HT-29 (cell line): ENCODE measurements around the gene PHLDB2. TPM values are rescaled to one million over a fixed set of nuclear protein-coding genes. Genes with fewer than 3 reads are reported as not detected.

ENCODE experiments used
- DNase-seq: peaks from one replicate; pipeline ENCODE4 v3.0.0-alpha.2; 2015; ENCODE audit warnings: low spot score
- total RNA-seq: library from RNA; depleted of rRNA; stranded (reverse); fragments of >200 nt; shearing (Covaris generic); gene quantifications from 2 replicates; pipeline ENCODE4 v1.2.3, GENCODE V29; 2014

PHLDB2 gene
- total RNA-seq, 1 experiment from 2014 or later = not detected

DNA sequence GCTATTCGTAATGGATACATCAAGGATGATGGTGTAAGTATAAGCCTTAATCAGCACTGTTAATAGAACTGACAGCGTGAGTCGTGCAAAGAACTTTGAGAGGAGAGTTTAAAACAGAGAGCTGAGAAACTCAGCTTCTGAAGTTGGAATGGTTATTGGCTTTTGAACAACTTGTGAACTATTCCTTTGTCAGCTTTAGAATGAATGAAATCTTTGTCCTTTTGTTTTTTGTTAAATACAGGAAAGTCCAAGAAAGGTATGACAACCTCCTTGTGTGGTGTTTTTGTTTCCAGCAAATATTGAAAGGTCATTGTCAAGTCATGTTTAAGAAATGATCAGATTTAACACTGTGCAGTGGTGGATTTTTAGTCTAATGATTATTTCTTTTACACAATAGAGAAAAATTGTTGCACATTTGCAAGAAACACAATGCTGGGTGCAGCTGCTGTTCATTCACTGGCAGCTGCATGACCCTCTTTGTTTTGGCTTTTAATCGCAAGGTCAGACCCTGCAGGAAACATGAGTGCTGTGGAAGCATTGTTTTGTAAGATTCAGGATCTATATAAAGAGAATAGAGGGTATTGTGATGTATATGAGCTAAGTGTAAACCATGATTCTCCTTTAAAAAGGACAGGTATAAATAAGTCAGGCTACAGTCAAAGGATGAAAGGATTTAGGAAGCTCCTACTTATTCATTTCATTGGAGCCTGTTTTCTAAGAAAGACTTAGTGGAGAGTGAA lies 98.1 kb downstream of the PHLDB2 start:
- no peak for DNase-seq

DNA sequence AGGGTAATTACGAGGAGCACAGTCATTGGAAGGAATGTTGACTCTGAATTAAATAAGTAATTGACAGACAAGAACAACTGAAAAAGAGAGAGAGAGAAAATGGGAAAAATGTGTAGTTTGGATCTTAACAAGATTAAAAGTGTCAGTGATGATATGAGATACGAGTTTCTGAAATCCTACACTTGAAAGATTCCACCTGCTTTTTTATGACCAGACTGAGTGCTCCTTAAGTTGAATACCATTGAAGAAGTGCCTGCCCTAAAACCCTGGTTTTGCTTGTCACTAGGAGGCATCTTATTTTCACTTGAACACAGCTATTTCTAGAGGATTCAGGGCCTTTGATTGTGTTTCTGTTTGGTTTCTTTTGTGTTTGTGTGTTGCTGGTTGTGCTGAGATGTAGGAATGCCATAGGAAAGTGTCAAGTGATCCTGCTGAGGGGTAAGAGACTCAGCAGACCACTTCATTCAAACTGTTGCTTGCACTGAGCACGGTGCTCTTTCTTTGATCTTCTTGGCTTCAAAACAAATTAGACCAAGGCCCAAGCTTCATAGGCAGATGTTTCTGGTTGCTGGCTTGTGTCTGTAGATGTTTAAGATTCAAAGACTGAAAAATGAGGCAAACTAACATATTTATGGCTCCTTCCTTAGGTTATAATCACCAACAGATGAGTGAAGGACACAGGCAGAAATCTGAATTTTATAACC lies 102.5 kb downstream of the PHLDB2 start:
- no peak for DNase-seq

DNA sequence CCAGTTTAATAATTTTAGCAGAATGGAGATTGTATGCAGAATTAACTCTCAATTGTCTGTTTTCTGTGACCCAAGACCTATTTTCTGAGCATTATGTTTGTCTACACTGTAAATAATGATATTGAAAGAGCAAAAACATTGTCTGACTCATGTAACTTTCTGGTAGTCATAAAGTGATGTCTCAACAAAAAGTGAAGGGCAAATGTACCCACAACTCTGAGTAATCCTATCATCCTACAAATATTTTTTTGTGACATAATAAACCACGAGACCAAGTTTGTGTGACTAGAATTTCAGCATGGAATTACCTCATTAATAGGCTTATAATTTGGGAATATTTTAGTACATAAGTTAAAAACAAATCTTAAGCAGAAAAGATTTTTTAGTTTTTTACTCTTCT lies 104.4 kb downstream of the PHLDB2 start:
- DNase-seq = no peak

GRCh38 chr3:111965484-111965883 lies 106.4 kb downstream of the PHLDB2 start:
- no peak for DNase-seq

DNA sequence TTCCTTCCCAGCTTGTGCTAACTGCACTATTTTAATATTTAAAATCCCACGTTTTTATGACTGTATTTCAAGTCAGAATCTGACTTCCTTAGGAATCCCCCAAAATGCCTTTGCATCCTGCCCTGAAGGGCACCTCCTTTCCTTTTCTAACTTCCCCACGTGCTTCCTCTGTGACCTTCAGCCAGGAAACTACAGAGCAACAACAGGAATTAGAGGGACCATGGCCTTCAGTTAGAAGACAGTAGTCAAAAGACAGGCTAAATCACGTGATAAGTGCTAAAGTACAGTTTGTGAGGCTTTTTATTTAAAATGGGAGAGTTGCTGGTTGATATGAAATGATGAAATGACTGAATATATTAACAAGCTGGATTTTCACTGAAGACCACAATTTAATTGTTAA lies 108.0 kb downstream of the PHLDB2 start:
- peak; percentile 25 for DNase-seq

DNA sequence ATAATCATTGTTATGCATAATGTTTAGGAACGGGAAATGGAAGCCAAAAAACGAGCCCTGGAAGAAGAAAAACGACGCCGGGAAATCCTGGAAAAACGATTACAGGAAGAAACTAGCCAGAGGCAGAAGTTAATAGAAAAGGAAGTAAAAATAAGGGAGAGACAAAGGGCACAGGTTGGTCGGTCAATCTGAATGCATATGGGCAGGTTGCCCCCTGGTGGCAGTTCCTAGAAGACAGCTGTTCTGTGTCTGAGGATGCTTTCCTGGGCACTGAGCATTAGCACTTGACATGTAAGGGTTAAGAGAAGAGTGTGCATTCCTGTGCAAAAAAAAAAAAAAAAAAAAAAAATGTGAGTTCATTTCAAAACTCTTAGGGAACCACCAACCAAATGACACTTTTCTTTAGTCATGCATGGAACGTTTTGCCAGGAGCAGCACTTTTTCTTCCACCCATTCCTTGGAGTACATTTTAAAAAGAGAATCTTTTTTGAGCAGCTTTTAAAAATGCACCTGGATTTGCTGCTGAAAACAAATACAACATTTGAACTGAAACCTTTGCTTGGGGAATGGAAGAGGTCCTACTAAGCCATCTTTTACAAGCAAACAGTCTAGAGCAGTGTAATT lies 108.7 kb downstream of the PHLDB2 start:
- DNase-seq = peak; percentile 97

- no peak for DNase-seq
Observed at GRCh38 chr3:111968319-111969054, 109.4 kb downstream of the PHLDB2 start.

DNA sequence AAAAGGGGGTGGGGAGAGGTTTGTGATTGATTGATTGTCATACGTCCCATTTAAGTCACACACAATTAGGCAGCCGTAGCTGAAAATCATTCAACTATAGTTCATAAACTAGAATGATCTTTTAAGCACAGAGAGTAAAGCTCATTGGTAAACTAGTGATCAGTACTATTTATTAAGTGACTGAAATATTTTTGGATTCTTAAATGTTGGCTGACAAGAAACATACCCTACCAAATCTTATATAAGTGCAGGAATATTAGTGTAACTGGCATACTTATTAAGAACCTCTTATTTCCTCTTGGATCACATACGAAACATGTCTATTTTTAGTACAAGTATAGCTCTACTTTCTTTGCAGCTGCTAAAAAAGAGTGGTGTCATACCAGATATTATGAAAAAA lies 111.3 kb downstream of the PHLDB2 start:
- DNase-seq = no peak

DNA sequence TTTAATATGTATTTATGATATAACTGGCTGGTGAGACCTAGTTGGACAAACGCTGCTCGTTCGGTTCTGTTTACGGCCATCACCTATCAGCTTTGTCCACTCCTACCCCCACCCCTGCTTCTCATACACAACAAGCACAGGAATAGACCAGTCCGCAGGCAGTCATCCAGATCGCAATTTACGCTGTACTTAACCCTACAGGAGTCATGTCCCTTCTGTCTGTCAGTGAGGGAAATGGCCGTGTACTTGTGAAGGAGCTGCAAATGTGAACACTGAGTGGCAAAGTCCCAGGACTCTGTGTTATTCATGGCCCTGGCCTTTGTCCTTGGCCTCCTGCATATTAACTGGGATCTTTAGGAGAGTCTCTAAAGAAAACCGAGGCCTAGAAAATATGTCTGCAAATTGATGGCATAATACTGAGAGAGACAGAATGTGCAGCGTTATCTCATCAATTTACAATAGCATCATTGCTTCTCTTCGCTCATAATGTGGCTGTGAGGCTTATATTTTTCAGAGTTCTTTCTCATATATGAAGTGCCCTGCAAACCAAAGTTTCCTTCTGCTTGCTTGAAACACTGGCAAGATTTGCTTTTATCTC lies 112.6 kb downstream of the PHLDB2 start:
- no peak for DNase-seq

DNA sequence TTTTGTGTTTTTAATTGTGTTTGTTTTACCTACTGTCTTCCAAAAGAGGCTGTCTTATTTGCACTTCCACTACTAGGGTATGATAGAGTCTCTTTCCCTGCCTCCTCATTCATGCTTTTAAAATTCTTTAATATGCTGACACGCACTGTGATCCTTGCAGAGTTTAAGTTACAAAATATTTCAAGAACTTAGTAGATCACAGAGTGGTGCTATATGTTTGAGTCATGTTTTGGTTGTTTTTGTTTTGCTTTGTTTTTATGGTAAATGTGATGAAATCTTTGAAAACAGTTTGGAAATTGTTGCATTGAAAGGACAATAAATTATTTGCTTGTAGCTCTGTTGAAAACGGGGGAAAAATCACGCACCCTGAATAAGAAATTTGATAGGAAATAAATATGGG lies 113.8 kb downstream of the PHLDB2 start:
- no peak for DNase-seq

GRCh38 chr3:111975131-111975530 lies 116.1 kb downstream of the PHLDB2 start:
- no peak for DNase-seq

DNA sequence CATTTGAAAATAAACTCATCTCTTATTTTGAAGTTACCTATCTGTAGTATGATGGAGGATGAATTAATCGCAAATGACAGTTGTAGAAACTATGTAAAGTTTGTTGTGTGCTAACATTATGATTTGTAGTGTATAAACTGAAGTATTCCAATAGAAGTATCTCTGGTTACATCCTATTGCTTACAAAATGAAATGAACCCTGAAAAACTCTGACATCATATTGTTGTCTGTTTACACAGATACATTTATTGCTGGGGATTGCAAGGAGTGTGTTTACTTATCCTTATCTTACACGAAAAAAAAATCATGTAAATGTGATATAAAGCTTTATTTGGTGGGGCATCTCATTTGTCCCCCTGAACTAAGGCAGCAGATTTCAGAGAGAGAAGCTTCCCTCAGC lies 117.2 kb downstream of the PHLDB2 start:
- no peak for DNase-seq

DNA sequence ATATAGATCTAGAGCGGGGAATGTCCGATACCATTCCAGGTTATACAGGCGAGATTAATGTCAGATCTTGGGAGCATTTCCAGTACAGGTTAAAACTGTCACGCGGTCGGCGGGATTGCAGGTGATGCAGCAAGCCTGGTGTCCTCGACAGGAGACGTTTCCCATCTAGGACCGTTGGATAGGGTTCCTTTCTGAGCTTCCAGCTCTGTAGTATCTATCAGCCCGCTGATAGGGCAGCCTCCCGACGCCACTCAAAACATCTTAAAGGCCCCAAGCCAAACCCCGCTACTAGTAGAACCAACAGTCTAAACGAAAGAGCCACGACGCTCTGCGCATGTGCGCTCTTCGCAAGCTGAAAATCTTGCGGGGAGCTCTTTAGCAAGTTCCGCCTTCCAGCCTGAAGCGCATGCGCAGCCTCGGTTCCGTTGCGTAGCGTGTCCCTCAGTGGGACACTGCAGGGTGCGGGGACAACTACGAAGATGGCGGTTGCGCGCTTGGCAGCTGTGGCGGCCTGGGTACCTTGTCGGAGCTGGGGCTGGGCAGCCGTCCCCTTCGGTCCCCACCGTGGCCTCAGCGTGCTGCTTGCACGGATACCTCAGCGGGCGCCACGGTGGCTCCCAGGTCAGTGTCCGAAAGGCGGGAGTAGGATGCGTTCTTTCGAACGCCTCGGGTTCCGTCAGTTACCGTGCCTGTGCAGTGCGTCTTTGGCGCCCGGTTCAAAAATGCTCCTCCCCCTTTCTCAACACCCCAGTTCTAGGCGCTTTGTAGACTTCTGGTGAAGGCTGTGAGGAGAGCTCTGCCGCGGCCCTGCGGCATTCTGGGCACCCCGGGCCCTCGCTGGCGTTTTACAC lies 119.7 kb downstream of the PHLDB2 start, which contains the start of gene ABHD10:
Gene ABHD10, plus strand, starts transcription at position 444 of the 851 bp plus-strand sequence. Its CDS starts 36 bp downstream, at position 480.
- DNase-seq = peak; percentile 100

- DNase-seq = peak; percentile 50
Observed at GRCh38 chr3:111979434-111980038, 120.5 kb downstream of the PHLDB2 start.

DNA sequence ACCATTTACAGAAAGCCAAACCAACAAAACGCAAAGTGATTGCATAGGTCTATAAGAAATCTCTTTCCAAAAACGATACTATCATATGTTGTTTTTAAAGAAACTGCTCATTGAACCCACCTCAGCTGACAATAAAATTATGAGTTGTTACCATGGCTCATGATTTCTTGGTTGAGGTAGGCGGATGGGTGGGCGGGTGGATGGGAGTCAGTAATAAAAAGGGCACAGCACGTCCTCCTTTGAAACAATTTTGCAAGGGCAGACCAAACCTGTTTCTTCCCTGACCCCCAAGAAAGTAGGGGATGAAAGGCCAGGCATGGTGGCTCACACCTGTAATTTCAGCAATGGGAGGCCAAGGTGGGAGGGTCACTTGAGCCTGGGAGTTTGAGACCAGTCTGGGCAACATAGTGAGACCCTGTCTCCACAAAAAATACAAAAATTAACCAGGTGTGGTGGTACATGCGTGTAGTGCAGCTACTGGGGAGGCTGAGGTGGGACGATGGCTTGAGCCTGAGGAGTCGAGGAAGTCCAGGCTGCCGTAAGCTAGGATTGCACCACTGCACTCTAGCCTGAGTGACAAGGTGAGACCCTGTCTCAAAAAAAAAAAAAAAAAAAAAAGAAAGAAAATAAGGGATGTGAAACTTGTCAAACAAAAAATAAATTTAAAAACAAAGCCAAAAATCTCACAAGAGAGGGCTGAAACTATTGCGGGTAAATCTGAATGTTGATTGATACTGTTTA lies 121.8 kb downstream of the PHLDB2 start:
- DNase-seq = no peak

- DNase-seq = no peak
Observed at GRCh38 chr3:111981457-111981763, 122.3 kb downstream of the PHLDB2 start.

- DNase-seq = no peak
Observed at GRCh38 chr3:111984636-111985298, 125.7 kb downstream of the PHLDB2 start.

GRCh38 chr3:111986800-111987199 lies 127.7 kb downstream of the PHLDB2 start:
- DNase-seq = no peak

DNA sequence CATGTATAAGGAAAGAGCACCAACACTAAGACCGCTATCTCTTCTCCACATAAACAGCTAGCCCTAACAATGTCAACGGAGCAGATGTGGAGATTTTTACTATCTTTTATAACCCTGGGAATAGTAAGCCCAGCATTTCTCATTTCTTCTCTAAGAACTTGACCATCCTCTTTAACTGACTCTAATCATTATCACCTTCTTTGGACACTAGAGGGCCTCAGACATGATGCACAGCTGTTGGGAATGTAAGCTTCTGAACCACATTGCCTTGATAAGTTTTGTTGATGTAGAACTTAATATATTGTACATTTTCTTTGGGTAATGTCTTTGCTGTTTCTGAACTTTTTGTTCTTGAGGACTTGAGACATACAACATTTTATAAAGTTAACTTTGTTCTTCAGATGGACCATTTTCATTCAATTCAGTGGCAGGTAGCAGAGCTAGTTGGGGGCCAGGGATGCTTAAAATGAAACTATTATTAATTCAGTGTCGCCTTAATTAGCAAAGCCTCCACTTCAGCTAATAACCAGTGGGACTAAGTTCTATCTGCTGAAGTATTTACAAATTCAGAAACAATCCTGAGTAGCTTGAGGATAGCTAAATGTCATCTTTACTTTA lies 130.1 kb downstream of the PHLDB2 start:
- peak; percentile 85 for DNase-seq
